HepG2 (cell line): Measurements from ENCODE around the gene ADAMTS13. TPM values are rescaled to one million over a fixed set of nuclear protein-coding genes. Genes with fewer than 3 reads are reported as not detected.

Experiments used
- ARNT ChIP-seq: fragments of 450-650 bp; IDR thresholded peaks from 2 replicates; pipeline ENCODE4 v1.6.1; 2017
- BORCS8-MEF2B ChIP-seq: sonication (generic); formaldehyde crosslinking; IDR thresholded peaks from 2 replicates; pipeline ENCODE4 v1.8.0; 2022; ENCODE audit warnings: mild to moderate bottlenecking, missing genetic modification reagents
- CHD2 ChIP-seq: IDR thresholded peaks from 2 replicates; pipeline ENCODE4 v1.6.1; 2011; ENCODE audit warnings: low read depth, low read length, improper control_type of control experiment
- DNMT1 ChIP-seq: sonication (generic); formaldehyde crosslinking; IDR thresholded peaks from 2 replicates; pipeline ENCODE4 v1.5.1; 2020; ENCODE audit warnings: mild to moderate bottlenecking, missing genetic modification reagents
- DPF2 ChIP-seq: sonication (generic); formaldehyde crosslinking; IDR thresholded peaks from 2 replicates; pipeline ENCODE4 v1.4.0; 2020; ENCODE audit warnings: mild to moderate bottlenecking, low read depth, missing genetic modification reagents, borderline replicate concordance
- HDAC1 ChIP-seq: sonication (generic); formaldehyde crosslinking; IDR thresholded peaks from 2 replicates; pipeline ENCODE4 v1.5.1; 2020; ENCODE audit warnings: mild to moderate bottlenecking, missing genetic modification reagents
- IRX3 ChIP-seq: sonication (generic); formaldehyde crosslinking; IDR thresholded peaks from 2 replicates; pipeline ENCODE4 v1.8.1; 2023; ENCODE audit warnings: mild to moderate bottlenecking, low read depth, missing genetic modification reagents, borderline replicate concordance
- KDM6A ChIP-seq: IDR thresholded peaks from 2 replicates; pipeline ENCODE4 v1.6.1; 2016; ENCODE audit warnings: low read depth
- MTA3 ChIP-seq: sonication (generic); formaldehyde crosslinking; IDR thresholded peaks from 2 replicates; pipeline ENCODE4 v1.4.0; 2020; ENCODE audit warnings: missing genetic modification reagents
- NR2F2 ChIP-seq: IDR thresholded peaks from 2 replicates; pipeline ENCODE4 v1.6.1; 2012; ENCODE audit warnings: low read depth, inconsistent platforms, borderline replicate concordance
- ZBTB20 ChIP-seq: sonication (generic); formaldehyde crosslinking; IDR thresholded peaks from 2 replicates; pipeline ENCODE4 v1.8.1; 2023; ENCODE audit warnings: missing genetic modification reagents, low read depth, mild to moderate bottlenecking, borderline replicate concordance
- ZBTB3 ChIP-seq: sonication (generic); formaldehyde crosslinking; IDR thresholded peaks from 2 replicates; pipeline ENCODE4 v1.4.0; 2020; ENCODE audit warnings: low read depth, mild to moderate bottlenecking, moderate library complexity, missing genetic modification reagents, borderline replicate concordance
- ZC3H13 ChIP-seq: sonication (generic); formaldehyde crosslinking; IDR thresholded peaks from 2 replicates; pipeline ENCODE4 v1.8.1; 2023; ENCODE audit warnings: mild to moderate bottlenecking, missing genetic modification reagents, moderate library complexity
- ZNF276 ChIP-seq: sonication (generic); formaldehyde crosslinking; IDR thresholded peaks from 2 replicates; pipeline ENCODE4 v1.4.0; 2020; ENCODE audit warnings: mild to moderate bottlenecking, low read depth, missing genetic modification reagents
- ZNF572 ChIP-seq: sonication (generic); formaldehyde crosslinking; IDR thresholded peaks from 2 replicates; pipeline ENCODE4 v1.5.1; 2020; ENCODE audit warnings: mild to moderate bottlenecking, missing genetic modification reagents
- ZNF878 ChIP-seq: sonication (generic); formaldehyde crosslinking; IDR thresholded peaks from 2 replicates; pipeline ENCODE4 v1.8.1; 2023; ENCODE audit warnings: mild to moderate bottlenecking, missing genetic modification reagents, moderate library complexity
- polyA plus RNA-seq, 8 experiments: library from polyadenylated mRNA; depleted of rRNA in 3 of 8; stranded (reverse) in 7 of 8; unstranded in 1 of 8; fragments of >200 nt; fragmentation: Illumina TruSeq in 4 of 8; extraction: Trizol in 4 of 8; gene quantifications; 2 replicates each; pipeline versions ENCODE4 v1.2.1 to v1.2.3, GENCODE V29; 2011 to 2016; ENCODE audit warnings: low read depth in 4 of 8, missing spikeins in 1 of 8, mixed read lengths in 1 of 8; ENCODE audit not compliant: insufficient read depth in 1 of 8
- total RNA-seq, 5 experiments: library from RNA; depleted of rRNA; stranded (reverse); fragments of >200 nt; fragmentation: Illumina TruSeq; extraction: Trizol; gene quantifications; 2 replicates each; pipeline ENCODE4 v1.2.3, GENCODE V29; 2016; ENCODE audit warnings: low read depth in 1 of 5
- TF ChIP-seq, protein P1 (sequence below): sonication (generic); formaldehyde crosslinking; IDR thresholded peaks from 2 replicates; pipeline ENCODE4 v1.5.0; 2020; ENCODE audit warnings: mild to moderate bottlenecking, missing genetic modification reagents, borderline replicate concordance
- TF ChIP-seq, protein P2 (sequence below): IDR thresholded peaks from 2 replicates; pipeline ENCODE4 v1.6.1; 2016; ENCODE audit warnings: missing compliant biosample characterization, missing genetic modification reagents, borderline replicate concordance
- TF ChIP-seq, protein P3 (sequence below): sonication (generic); formaldehyde crosslinking; IDR thresholded peaks from 2 replicates; pipeline ENCODE4 v1.8.1; 2023; ENCODE audit warnings: mild to moderate bottlenecking, inconsistent platforms, moderate library complexity, missing genetic modification reagents, borderline replicate concordance
- TF ChIP-seq, protein P4 (sequence below): sonication (generic); formaldehyde crosslinking; conservative IDR thresholded peaks from 2 replicates; pipeline ENCODE4 v1.4.0; 2020; ENCODE audit warnings: missing genetic modification reagents

Gene ADAMTS13
- total and polyA plus RNA-seq, 2 of the 13 experiments (the other 11 are each of a cell fraction or from before 2014, with no cell fraction given) = 0.91 to 4.5 TPM

- TF ChIP-seq ZNF276 (CRISPR knock-in tag) (no peak), ARNT (no peak), BORCS8-MEF2B (CRISPR knock-in tag) (peak; percentile 18; the same call in 1 of the 2 replicates), ZBTB20 (CRISPR knock-in tag) (peak; percentile 90; the same call in 1 of the 2 replicates), ZC3H13 (CRISPR knock-in tag) (no peak), CHD2 (no peak), MTA3 (CRISPR knock-in tag) (no peak), DNMT1 (CRISPR knock-in tag) (no peak), NR2F2 (peak; percentile 90), ZNF572 (CRISPR knock-in tag) (no peak), ZBTB3 (CRISPR knock-in tag) (peak; percentile 63; the same call in 1 of the 2 replicates), HDAC1 (CRISPR knock-in tag) (peak; percentile 56; the same call in 1 of the 2 replicates), KDM6A (0 out of 2 replicates have a peak, but pooled peaks have one; percentile 41), IRX3 (CRISPR knock-in tag) (peak; percentile 49; the same call in 1 of the 2 replicates), DPF2 (CRISPR knock-in tag) (0 out of 2 replicates have a peak, but pooled peaks have one; percentile 48), ZNF878 (CRISPR knock-in tag) (peak; percentile 84; the same call in 1 of the 2 replicates)
- TF ChIP-seq, protein P1, sequence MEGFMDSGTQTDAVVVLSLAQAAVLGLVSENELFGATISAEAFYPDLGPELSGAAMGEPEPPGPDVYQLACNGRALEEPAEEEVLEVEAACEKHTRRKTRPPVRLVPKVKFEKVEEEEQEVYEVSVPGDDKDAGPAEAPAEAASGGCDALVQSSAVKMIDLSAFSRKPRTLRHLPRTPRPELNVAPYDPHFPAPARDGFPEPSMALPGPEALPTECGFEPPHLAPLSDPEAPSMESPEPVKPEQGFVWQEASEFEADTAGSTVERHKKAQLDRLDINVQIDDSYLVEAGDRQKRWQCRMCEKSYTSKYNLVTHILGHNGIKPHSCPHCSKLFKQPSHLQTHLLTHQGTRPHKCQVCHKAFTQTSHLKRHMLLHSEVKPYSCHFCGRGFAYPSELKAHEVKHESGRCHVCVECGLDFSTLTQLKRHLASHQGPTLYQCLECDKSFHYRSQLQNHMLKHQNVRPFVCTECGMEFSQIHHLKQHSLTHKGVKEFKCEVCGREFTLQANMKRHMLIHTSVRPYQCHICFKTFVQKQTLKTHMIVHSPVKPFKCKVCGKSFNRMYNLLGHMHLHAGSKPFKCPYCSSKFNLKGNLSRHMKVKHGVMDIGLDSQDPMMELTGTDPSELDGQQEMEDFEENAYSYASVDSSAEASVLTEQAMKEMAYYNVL (CRISPR knock-in tag) = no peak
- TF ChIP-seq, protein P2, sequence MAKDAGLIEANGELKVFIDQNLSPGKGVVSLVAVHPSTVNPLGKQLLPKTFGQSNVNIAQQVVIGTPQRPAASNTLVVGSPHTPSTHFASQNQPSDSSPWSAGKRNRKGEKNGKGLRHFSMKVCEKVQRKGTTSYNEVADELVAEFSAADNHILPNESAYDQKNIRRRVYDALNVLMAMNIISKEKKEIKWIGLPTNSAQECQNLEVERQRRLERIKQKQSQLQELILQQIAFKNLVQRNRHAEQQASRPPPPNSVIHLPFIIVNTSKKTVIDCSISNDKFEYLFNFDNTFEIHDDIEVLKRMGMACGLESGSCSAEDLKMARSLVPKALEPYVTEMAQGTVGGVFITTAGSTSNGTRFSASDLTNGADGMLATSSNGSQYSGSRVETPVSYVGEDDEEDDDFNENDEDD (CRISPR knock-in tag) = peak; percentile 96
- TF ChIP-seq, protein P3, sequence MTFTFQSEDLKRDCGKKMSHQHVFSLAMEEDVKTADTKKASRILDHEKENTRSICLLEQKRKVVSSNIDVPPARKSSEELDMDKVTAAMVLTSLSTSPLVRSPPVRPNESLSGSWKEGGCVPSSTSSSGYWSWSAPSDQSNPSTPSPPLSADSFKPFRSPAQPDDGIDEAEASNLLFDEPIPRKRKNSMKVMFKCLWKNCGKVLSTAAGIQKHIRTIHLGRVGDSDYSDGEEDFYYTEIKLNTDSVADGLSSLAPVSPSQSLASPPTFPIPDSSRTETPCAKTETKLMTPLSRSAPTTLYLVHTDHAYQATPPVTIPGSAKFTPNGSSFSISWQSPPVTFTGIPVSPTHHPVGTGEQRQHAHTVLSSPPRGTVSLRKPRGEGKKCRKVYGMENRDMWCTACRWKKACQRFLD (CRISPR knock-in tag) = no peak
- TF ChIP-seq, protein P4, sequence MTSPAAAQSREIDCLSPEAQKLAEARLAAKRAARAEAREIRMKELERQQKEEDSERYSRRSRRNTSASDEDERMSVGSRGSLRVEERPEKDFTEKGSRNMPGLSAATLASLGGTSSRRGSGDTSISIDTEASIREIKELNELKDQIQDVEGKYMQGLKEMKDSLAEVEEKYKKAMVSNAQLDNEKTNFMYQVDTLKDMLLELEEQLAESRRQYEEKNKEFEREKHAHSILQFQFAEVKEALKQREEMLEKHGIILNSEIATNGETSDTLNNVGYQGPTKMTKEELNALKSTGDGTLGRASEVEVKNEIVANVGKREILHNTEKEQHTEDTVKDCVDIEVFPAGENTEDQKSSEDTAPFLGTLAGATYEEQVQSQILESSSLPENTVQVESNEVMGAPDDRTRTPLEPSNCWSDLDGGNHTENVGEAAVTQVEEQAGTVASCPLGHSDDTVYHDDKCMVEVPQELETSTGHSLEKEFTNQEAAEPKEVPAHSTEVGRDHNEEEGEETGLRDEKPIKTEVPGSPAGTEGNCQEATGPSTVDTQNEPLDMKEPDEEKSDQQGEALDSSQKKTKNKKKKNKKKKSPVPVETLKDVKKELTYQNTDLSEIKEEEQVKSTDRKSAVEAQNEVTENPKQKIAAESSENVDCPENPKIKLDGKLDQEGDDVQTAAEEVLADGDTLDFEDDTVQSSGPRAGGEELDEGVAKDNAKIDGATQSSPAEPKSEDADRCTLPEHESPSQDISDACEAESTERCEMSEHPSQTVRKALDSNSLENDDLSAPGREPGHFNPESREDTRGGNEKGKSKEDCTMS = no peak
Measured at GRCh38 chr9:133506653-133507038, 84.5 kb downstream of the ADAMTS13 start (continued).
